Testis (tissue), 3 donors: ENCODE measurements around the gene PACS1. TPM values are rescaled to one million over a fixed set of nuclear protein-coding genes. Genes with fewer than 3 reads are reported as not detected.

ENCODE experiments used
- DNase-seq: peaks from one replicate; pipeline ENCODE4 v3.0.0-alpha.2; 2019
- H3K27ac ChIP-seq, 2 donors: fragments of 200-600 bp; sonication (generic); one replicate each; pipeline ENCODE4 v1.5.1; 2019
- H3K27me3 ChIP-seq: fragments of 200-600 bp; sonication (generic); one replicate; pipeline ENCODE4 v1.5.1; 2019
- H3K36me3 ChIP-seq: fragments of 200-600 bp; sonication (generic); one replicate; pipeline ENCODE4 v1.5.1; 2017; ENCODE audit warnings: low read depth; ENCODE audit errors: missing control alignments
- H3K4me1 ChIP-seq: fragments of 200-600 bp; sonication (generic); one replicate; pipeline ENCODE4 v1.5.1; 2019
- H3K4me3 ChIP-seq, 2 donors: fragments of 200-600 bp; sonication (generic); one replicate each; pipeline ENCODE4 v1.5.1; 2017 to 2019
- H3K9me3 ChIP-seq: fragments of 200-600 bp; sonication (generic); one replicate; pipeline ENCODE4 v1.5.1; 2017
- POLR2A ChIP-seq: fragments of 450-650 bp; IDR thresholded peaks from one replicate; pipeline ENCODE4 v1.6.1; 2017; ENCODE audit warnings: antibody characterized with exemption, mild to moderate bottlenecking, moderate library complexity
- WGBS, 2 donors: methylation state at CpG; one replicate each; pipeline ENCODE4 v1.1.5; 2018; 5-methylcytosine and 5-hydroxymethylcytosine counted together
- intact Hi-C: fragments of 100-400 bp; cut with DNase I; formaldehyde crosslinking; loops from one replicate; pipeline ENCODE4 v1.15.1; 2023; ENCODE audit warnings: low total_unique reads
- polyA plus RNA-seq: library from polyadenylated mRNA; stranded (reverse); fragments of 350-450 nt; fragmentation: Illumina TruSeq; extraction: RNeasy Lipid Tissue Mini Kit (QIAGEN cat#74804); gene quantifications from one replicate; pipeline ENCODE4 v1.2.3, GENCODE V29; 2014; ENCODE audit warnings: low read depth, low replicate concordance; ENCODE audit not compliant: insufficient read depth
- total RNA-seq, 2 donors: library from RNA; depleted of rRNA; stranded (reverse); fragments of >200 nt; gene quantifications; one replicate each; pipeline ENCODE4 v1.2.3, GENCODE V29; 2016
- TF ChIP-seq, protein P1 (sequence below), 3 experiments: fragments of 450-650 bp in 2 of 3; fragments of 200-600 bp in 1 of 3; sonication (generic) in 1 of 3; IDR thresholded peaks; one replicate each; pipeline ENCODE4 v1.5.1; 2016 to 2019; ENCODE audit warnings: antibody characterized with exemption in 3 of 3, mild to moderate bottlenecking in 2 of 3, moderate library complexity in 1 of 3

Gene PACS1
- total and polyA plus RNA-seq, 3 donors from 2014 or later, result 111 to 131 (median 130) TPM

DNA sequence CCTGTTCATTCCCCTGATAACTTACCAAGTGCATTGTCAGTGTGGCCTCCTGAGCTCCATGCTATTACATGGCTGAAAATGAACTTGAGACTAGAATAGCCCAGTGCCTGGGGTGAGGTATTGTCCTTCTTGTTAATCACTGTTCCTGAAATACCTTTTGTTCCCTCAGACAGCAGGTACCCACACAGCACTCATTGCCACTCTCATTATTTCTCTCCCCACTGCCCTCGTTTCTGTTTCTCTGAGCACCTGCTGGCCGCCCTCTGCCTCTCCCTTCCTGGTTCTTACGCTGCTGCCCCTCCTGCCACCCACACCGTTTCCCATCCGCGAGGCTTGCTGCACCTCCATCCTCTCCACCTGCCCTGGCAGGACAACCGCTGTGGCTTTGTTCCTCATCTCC, 161.5 kb downstream of the PACS1 start:
- Histone ChIP-seq H3K27ac (no peak overlapping the region), H3K4me1 (no peaks in the 10 kb centered on the region), H3K27me3 (no peaks in the 10 kb centered on the region), H3K9me3 (no peaks in the 10 kb centered on the region), H3K4me3 (no peak overlapping the region), H3K36me3 (no peaks in the 10 kb centered on the region)
- intact Hi-C loops, result no loop called here
- WGBS, 2 donors, result 94 to 96% methylated on average over 7 of the region's 7 CpGs
- TF ChIP-seq, protein P1, sequence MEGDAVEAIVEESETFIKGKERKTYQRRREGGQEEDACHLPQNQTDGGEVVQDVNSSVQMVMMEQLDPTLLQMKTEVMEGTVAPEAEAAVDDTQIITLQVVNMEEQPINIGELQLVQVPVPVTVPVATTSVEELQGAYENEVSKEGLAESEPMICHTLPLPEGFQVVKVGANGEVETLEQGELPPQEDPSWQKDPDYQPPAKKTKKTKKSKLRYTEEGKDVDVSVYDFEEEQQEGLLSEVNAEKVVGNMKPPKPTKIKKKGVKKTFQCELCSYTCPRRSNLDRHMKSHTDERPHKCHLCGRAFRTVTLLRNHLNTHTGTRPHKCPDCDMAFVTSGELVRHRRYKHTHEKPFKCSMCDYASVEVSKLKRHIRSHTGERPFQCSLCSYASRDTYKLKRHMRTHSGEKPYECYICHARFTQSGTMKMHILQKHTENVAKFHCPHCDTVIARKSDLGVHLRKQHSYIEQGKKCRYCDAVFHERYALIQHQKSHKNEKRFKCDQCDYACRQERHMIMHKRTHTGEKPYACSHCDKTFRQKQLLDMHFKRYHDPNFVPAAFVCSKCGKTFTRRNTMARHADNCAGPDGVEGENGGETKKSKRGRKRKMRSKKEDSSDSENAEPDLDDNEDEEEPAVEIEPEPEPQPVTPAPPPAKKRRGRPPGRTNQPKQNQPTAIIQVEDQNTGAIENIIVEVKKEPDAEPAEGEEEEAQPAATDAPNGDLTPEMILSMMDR (IDR thresholded peaks at IDR 0.05), result no peak
- TF ChIP-seq POLR2A, result no peak
- no peak for DNase-seq

DNA sequence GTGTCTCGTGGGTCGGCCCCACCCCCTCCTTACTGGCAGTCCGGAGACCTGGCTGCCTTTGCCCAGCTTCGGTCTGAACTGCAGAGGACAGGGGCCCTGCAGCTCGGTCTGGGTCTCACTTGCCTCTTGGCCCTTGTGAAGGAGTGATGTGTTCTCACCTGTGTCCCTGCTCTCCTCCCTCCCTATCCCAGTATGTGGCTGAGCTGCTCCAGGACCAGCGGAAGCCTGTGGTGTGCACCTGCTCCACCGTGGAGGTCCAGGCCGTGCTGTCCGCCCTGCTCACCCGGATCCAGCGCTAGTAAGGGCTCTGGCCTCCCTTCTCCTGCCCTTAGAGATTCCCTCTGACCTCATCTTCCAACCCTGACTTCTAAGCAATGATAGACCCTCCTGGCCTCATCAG, 162.7 kb downstream of the PACS1 start:
- no peak overlapping the region for H3K4me3 ChIP-seq
- no peaks in the 10 kb centered on the region for H3K9me3 ChIP-seq
- H3K36me3 ChIP-seq, result no peaks in the 10 kb centered on the region
- no peaks in the 10 kb centered on the region for H3K27me3 ChIP-seq
- WGBS, 2 donors, result 87 to 96% methylated on average over 5 to 11 of the region's 11 CpGs
- no peak for DNase-seq
- intact Hi-C loops, result no loop called here
- no peak overlapping the region for H3K27ac ChIP-seq
- H3K4me1 ChIP-seq, result no peaks in the 10 kb centered on the region
- no peak for TF ChIP-seq POLR2A
- TF ChIP-seq, protein P1 (IDR thresholded peaks at IDR 0.05), result no peak

DNA sequence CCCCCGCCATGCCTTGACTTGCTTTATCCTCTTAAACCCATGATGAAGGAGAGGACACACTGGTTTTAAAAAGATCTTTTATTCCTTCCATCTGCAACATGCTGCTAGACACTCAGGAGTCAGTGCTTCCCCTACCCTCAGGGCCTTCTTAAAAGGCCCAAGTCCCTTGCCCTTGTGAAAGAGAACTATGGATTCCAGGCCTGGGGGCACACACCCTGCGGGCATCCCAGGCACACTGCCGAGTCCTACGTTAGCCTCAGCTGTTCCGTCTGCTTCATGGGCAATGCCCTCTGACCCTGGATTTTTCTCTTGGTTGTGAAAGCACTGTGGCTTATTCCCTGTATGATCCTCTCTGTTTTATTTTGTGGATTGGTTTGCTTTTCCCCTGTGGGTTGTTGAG, 163.2 kb downstream of the PACS1 start:
- Histone ChIP-seq H3K9me3 (no peaks in the 10 kb centered on the region), H3K27me3 (no peaks in the 10 kb centered on the region), H3K4me3 (no peak overlapping the region), H3K27ac (no peak overlapping the region), H3K36me3 (no peaks in the 10 kb centered on the region), H3K4me1 (no peaks in the 10 kb centered on the region)
- DNase-seq, result no peak
- whole genome bisulfite sequencing, 2 donors, result 96 to 98% methylated on average over 5 of the region's 5 CpGs
- TF ChIP-seq, protein P1 (IDR thresholded peaks at IDR 0.05), result no peak
- TF ChIP-seq POLR2A, result no peak
- intact Hi-C loops, result no loop called here

DNA sequence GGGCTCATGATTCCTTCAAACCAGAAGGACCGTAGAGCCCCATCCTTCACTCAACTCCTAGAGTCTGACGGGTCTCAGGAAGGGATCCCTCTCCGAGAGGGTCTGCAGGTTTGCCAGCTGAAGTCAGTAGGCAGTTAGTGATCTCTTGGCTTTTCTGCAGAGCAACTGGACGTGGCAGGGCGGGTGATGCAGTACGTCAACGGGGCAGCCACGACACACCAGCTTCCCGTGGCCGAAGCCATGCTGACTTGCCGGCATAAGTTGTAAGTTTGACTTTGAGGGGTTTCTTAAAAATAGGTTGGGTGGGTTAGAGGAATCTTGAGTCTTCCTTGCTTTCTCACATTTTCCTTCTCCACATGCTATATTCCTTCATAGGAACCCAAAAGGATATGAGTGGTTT, 165.1 kb downstream of the PACS1 start:
- Histone ChIP-seq H3K9me3 (no peaks in the 10 kb centered on the region), H3K4me1 (no peaks in the 10 kb centered on the region), H3K36me3 (no peaks in the 10 kb centered on the region), H3K27ac (no peak overlapping the region), H3K27me3 (no peaks in the 10 kb centered on the region), H3K4me3 (no peak overlapping the region)
- intact Hi-C loops, result no loop called here
- TF ChIP-seq, protein P1 (IDR thresholded peaks at IDR 0.05), result no peak
- TF ChIP-seq POLR2A, result no peak
- DNase-seq, result no peak
- 86 to 91% methylated on average over 11 of the region's 11 CpGs for WGBS, 2 donors

DNA sequence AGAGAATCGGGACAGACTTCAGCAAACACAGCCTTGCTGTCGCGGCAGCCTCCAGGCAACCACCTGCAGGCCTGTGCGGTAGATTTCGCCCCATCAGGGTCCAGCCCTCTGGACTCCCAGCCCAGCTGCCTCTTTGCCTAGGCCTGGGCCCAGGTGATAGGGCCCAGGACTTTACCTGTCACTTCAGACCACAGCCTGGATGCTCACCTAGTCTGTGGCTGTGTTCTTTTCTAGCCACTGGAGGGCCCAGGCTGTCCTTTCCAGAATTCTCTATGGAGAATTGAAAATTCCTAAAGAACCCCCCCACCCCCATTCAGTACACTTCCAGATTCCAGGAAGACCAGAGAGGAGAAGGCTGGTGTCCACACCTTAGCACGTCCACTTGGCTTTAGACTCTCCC, 167.8 kb downstream of the PACS1 start:
- 91 to 95% methylated on average over 5 to 6 of the region's 6 CpGs for WGBS, 2 donors
- no peaks in the 10 kb centered on the region for H3K9me3 ChIP-seq
- no peaks in the 10 kb centered on the region for H3K27me3 ChIP-seq
- H3K36me3 ChIP-seq, result no peaks in the 10 kb centered on the region
- no peak overlapping the region for H3K4me3 ChIP-seq
- no peak for DNase-seq
- intact Hi-C loops, result no loop called here
- H3K27ac ChIP-seq, result no peak overlapping the region
- H3K4me1 ChIP-seq, result peaks cover 13% of the 10 kb centered on the region
- TF ChIP-seq, protein P1 (IDR thresholded peaks at IDR 0.05), result no peak
- TF ChIP-seq POLR2A, result no peak
